ENCODE measurements around the gene ZNRD2. TPM values are rescaled to one million over a fixed set of nuclear protein-coding genes. Genes with fewer than 3 reads are reported as not detected.

ZNRD2 gene
- total RNA-seq, 4 donors from 2014 or later: 41.1 to 56.1 (median 50.1) TPM

DNA sequence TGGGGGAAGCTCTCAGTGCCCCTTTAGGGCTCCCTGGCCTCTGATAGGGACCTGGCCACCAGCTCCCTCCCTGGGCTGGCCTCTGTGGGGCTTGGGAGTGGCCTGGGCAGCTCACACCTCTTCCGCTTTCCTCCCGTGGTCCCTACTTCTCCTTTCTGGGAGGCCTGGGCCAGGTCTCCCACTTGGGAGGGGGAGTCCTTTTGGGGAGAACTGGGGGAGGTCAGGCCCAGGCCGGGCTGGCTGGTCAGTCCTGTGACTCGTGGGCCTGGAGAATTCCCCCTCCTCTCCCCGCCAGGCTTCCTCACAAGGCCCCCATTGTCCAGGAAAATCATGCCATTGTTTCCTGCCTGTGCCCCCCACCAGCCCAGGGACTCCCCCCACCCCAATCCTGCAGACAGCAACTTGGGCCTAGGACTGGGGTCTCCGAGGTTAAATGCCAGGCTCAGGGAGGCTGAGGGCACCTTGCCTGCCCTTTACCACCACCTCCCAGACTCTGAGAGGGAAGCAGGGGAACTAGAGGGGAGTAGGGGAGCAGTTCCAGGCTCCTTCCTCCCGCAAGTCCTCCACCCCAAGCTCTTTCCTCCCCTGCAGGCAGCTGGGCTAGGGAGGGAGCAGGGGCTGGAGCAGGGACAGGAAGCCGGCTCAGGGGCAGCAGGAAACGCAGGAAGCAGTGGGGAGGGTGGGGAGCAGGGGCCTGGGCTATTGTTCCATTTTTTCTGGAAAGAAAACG lies 40.9 kb downstream of the ZNRD2 start:
- TF ChIP-seq, protein P1, sequence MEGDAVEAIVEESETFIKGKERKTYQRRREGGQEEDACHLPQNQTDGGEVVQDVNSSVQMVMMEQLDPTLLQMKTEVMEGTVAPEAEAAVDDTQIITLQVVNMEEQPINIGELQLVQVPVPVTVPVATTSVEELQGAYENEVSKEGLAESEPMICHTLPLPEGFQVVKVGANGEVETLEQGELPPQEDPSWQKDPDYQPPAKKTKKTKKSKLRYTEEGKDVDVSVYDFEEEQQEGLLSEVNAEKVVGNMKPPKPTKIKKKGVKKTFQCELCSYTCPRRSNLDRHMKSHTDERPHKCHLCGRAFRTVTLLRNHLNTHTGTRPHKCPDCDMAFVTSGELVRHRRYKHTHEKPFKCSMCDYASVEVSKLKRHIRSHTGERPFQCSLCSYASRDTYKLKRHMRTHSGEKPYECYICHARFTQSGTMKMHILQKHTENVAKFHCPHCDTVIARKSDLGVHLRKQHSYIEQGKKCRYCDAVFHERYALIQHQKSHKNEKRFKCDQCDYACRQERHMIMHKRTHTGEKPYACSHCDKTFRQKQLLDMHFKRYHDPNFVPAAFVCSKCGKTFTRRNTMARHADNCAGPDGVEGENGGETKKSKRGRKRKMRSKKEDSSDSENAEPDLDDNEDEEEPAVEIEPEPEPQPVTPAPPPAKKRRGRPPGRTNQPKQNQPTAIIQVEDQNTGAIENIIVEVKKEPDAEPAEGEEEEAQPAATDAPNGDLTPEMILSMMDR (IDR thresholded peaks at IDR 0.05): no peak
- DNase-seq (ENCODE audit: low spot score): no peak
- no peak for ATAC-seq (ENCODE audit: low FRiP score)

DNA sequence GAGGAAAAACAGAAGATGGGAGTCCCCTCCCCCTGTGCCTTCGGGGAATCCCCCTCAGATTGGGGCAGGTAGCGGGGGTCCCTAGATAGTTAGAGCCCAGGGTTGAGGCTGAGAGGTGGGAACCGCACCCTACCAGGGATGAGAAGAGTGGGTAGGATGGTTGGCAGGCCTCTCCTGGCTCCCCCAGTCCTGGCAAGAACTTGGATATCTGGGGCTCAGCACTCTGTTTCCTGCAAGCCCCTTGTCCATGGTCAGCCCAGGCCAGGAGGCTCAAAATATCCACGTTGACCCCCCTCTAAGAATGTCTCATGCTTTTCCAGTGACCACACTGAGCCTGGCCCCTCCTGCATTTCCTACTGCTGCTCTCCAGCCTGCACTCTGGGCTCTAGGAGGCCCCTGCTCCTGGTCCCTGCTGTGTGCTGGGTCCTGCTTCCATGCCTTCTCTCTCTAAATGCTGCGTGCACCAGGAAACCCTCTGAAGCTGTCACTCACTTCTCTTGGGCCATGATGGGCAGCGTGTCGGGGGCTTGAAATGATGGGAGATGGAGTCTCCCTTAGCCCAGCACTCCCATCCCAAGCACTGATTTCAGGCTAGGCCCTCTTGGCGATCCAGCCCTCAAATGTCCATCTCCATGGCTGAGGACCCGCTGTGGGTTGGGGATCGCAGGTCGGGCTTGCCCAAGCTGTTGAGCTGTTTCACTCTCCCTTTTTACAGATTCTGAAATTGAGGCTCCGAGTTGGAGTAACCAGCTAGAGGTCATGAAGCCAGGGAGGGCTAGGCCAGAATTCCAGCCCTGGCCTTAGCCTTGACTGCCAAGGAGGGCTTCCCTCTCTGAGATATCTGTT lies 41.7 kb downstream of the ZNRD2 start:
- TF ChIP-seq, protein P1 (IDR thresholded peaks at IDR 0.05): no peak

DNA sequence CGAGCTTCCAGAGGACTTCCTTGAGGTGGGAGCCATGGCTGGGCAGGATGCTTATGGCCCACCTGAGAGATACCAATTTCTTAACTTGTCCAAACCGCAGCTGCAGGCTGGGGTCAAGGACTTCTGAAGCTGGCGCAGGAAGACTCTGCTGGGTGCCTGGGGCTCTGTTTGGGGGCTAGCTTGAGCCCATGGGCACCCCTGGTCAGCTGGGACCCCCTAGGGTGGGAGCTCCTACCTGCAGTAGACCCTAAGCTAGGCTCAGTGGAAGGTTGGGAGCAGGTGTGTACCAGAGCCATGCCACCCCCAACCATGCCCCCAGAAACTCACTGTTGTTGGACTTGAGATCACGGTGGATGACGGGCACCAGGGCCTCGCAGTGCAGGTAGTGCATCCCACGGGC lies 42.4 kb downstream of the ZNRD2 start:
- ATAC-seq (ENCODE audit: low FRiP score) (no peak), DNase-seq (ENCODE audit: low spot score) (no peak)
- TF ChIP-seq, protein P1 (IDR thresholded peaks at IDR 0.05): no peak

More for the DNA sequence above, 41.7 kb downstream of the ZNRD2 start:
- ATAC-seq (ENCODE audit: low FRiP score) (no peak), DNase-seq (ENCODE audit: low spot score) (no peak)

DNA sequence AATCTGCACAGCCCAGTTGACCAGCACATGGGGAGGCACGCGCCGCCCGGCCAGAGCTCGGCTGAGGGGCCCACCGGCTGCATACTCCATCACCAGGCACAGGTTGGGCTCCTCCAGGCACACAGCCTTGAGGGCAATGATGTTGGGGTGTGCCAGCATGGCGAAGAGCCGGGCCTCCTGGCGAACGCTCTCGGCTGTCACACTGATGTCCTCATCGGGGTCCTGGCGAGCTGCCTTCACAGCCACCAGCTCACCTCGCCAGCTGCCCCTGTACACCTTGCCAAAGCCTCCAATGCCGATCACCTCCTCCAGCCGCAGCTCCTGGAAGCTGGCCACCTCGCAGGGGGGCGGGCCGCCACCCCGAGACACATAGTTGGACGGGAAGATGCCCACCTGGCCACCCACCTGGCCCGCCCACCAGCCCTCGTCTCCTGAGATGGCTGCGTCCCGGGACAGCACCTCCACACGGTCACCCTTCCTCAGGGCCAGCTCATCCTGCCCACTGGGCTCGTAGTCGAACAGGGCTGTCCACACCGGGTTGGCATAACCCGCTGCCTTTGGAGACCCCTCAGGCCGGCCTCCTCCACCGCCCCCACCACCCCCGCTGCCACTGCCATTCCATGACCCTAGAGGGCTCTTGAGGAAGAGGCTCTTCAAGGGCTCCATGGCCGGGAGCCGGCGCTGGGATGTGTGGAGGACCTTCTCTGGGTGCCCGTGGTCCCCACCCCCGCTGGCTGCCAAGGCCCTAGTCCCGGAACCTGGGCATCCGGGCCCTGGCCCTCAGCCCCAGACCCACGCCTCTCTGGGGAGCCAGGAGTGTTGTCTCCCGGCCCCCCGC lies 43.0 kb downstream of the ZNRD2 start:
- TF ChIP-seq, protein P1 (IDR thresholded peaks at IDR 0.05): no peak
- ATAC-seq (ENCODE audit: low FRiP score) (no peak), DNase-seq (ENCODE audit: low spot score) (no peak)

DNA sequence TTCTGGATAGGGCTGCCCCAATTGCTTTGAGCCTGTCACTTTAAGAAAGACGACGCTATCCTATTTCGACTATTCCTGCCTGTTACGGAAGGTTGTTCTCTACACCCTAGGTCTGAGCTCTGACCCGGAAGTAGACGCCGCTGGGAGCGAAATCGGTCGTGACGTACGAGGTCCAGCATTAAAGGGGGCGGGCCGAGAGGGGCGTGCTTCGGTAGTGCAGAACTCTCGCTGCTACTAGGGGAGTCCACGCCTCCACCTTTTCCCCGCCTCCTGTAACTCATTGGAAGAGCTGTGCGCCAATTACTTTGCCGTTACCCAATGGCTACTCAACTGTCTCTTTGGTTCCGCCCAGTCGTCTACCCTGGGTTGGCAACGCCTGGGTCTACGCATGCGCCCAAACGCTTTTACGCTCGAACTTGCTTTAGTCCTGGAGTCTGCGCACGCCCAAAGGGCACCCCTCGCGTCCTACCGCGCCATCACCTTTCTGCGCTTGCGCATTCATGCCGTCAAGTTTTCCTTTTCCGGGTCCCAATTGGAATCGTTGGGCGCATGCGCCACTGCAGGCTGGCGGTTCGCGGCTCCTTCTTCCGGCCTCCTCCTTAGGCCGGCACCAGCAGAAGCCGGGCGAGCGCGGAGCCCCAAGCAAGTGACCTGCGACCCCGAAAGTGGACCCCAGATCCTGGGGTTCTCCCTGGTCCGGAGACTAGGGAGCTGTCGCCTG lies 45.1 kb downstream of the ZNRD2 start, which contains the start of gene PCNX3:
TSS of gene PCNX3 (plus strand) at position 548 of the 721 bp plus-strand sequence. CDS start 536 bp downstream, outside the sequence.
- TF ChIP-seq, protein P1 (IDR thresholded peaks at IDR 0.05): no peak
- DNase-seq (ENCODE audit: low spot score): peak; percentile 99
- peak; percentile 87 for ATAC-seq (ENCODE audit: low FRiP score)

DNA sequence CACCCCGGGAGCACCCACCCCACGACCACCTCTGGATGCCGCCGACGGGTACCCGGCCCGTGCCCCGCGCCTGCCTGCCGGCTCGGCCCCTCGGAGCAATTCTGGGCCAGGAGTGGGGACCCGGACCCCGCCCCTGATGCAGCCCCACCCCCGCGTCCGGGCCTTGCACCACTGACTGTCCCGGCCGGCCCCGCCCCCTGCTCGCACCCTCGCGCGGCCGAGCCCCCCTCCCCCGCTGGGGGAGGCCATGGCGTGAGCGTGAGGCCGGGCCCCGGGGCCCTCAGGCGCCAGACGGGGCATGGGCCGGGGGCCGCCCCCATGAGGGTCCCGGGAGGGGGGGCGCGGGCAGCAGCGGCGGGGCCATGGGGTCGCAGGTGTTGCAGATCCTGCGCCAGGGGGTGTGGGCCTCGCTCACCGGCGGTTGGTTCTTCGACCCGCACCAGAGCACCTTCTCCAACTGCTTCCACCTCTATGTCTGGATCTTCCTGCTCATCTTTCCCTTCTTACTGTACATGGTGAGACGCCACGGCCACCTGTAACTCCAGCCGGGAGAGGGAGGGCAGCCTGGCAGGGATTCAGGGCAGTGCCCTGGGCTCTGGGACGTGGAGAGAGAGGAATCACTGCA lies 45.8 kb downstream of the ZNRD2 start:
- ATAC-seq (ENCODE audit: low FRiP score): peak; percentile 0
- TF ChIP-seq, protein P1 (IDR thresholded peaks at IDR 0.05): no peak
- DNase-seq (ENCODE audit: low spot score): no peak
